GM21723 (cell line): ENCODE results near the gene STK10.
"Not testable (repeated sequence)": the region's sequence is repeated elsewhere in the genome, so short reads cannot be mapped to it uniquely, and the experiment has no call there.

Experiments used
- ATAC-seq: cut with Tn5 transposase; IDR thresholded peaks from one replicate; pipeline ENCODE4 v1.9.1; 2021; ENCODE audit warnings: mild to moderate bottlenecking, moderate library complexity; ENCODE audit not compliant: unreplicated experiment

STK10 gene

GRCh38 chr5:172029876-172030275 lies 158.1 kb downstream of the STK10 start:
- no peak for ATAC-seq

- ATAC-seq: no peak
These were observed 159.9 kb downstream of the STK10 start for GRCh38 chr5:172028167-172028566.

GRCh38 chr5:172020110-172020786 lies 167.8 kb downstream of the STK10 start:
- not testable (repeated sequence) for ATAC-seq

GRCh38 chr5:172015346-172015745 lies 172.7 kb downstream of the STK10 start:
- ATAC-seq: no peak

- no peak for ATAC-seq
These were observed 177.7 kb downstream of the STK10 start for GRCh38 chr5:172010278-172010677.

GRCh38 chr5:172009536-172010270 lies 178.3 kb downstream of the STK10 start:
- ATAC-seq: no peak

GRCh38 chr5:172008689-172009141 lies 179.3 kb downstream of the STK10 start:
- ATAC-seq: no peak

- no peak for ATAC-seq
These were observed 179.9 kb downstream of the STK10 start for GRCh38 chr5:172008111-172008455.

- peak; percentile 2 for ATAC-seq
These were observed 180.6 kb downstream of the STK10 start for GRCh38 chr5:172007175-172008110.

- ATAC-seq: peak; percentile 86
These were observed 181.5 kb downstream of the STK10 start, which contains the start of gene FBXW11 for GRCh38 chr5:172006321-172007174. Gene FBXW11, minus strand, starts transcription at chr5:172006638. Its CDS starts 136 bp downstream, at chr5:172006502.

- peak; percentile 14 for ATAC-seq
These were observed 182.2 kb downstream of the STK10 start for GRCh38 chr5:172005708-172006320.

GRCh38 chr5:172004824-172005237 lies 183.2 kb downstream of the STK10 start:
- ATAC-seq: no peak

- ATAC-seq: no peak
These were observed 184.3 kb downstream of the STK10 start for GRCh38 chr5:172003746-172004145.

- ATAC-seq: no peak
These were observed 185.0 kb downstream of the STK10 start for GRCh38 chr5:172002840-172003512.

GRCh38 chr5:172002310-172002709 lies 185.7 kb downstream of the STK10 start:
- ATAC-seq: no peak

GRCh38 chr5:171999877-172000276 lies 188.1 kb downstream of the STK10 start:
- no peak for ATAC-seq

- no peak for ATAC-seq
These were observed 188.9 kb downstream of the STK10 start for GRCh38 chr5:171999100-171999499.

GRCh38 chr5:171997011-171997410 lies 191.0 kb downstream of the STK10 start:
- no peak for ATAC-seq

- no peak for ATAC-seq
These were observed 195.2 kb downstream of the STK10 start for GRCh38 chr5:171992813-171993212.
